H9 (cell line): ENCODE results near the gene UROS. TPM values are rescaled to one million over a fixed set of nuclear protein-coding genes. Genes with fewer than 3 reads are reported as not detected.
A peak's percentile ranks its signal among the peaks of the same experiment; 100 is the strongest.

Experiments
- DNase-seq: peaks from one replicate; pipeline ENCODE4 v3.0.0-alpha.2; 2017
- H2AFZ ChIP-seq: one replicate; pipeline ENCODE4 v1.6.1; 2013; ENCODE audit warnings: mild to moderate bottlenecking, low read length, control low read depth, moderate library complexity
- H2AK5ac ChIP-seq: 2 replicates; pipeline ENCODE4 v1.6.1; 2013; ENCODE audit warnings: low read length, control low read depth, mixed read lengths; ENCODE audit not compliant: insufficient read length
- H2BK120ac ChIP-seq: one replicate; pipeline ENCODE4 v1.6.1; 2013; ENCODE audit warnings: low read depth, mild to moderate bottlenecking, low read length, control low read depth, inconsistent platforms; ENCODE audit not compliant: poor library complexity, severe bottlenecking
- H2BK12ac ChIP-seq: 2 replicates; pipeline ENCODE4 v1.6.1; 2013; ENCODE audit warnings: low read length, control low read depth, mixed read lengths, low read depth; ENCODE audit not compliant: insufficient read length
- H2BK15ac ChIP-seq: 2 replicates; pipeline ENCODE4 v1.6.1; 2013; ENCODE audit warnings: low read depth, low read length, control low read depth
- H2BK20ac ChIP-seq: one replicate; pipeline ENCODE4 v1.6.1; 2013; ENCODE audit warnings: low read depth, mild to moderate bottlenecking, low read length, control low read depth, inconsistent platforms; ENCODE audit not compliant: poor library complexity, severe bottlenecking
- H2BK5ac ChIP-seq: 2 replicates; pipeline ENCODE4 v1.6.1; 2013; ENCODE audit warnings: low read length, control low read depth, mixed read lengths; ENCODE audit not compliant: insufficient read length
- H3K14ac ChIP-seq: 2 replicates; pipeline ENCODE4 v1.6.1; 2013; ENCODE audit warnings: low read length, control low read depth; ENCODE audit not compliant: insufficient read depth
- H3K18ac ChIP-seq: 2 replicates; pipeline ENCODE4 v1.6.1; 2013; ENCODE audit warnings: low read depth, mild to moderate bottlenecking, mixed read lengths, low read length, control low read depth; ENCODE audit not compliant: insufficient read length
- H3K23ac ChIP-seq: 2 replicates; pipeline ENCODE4 v1.6.1; 2013; ENCODE audit warnings: low read length, control low read depth, mixed read lengths, low read depth; ENCODE audit not compliant: insufficient read length
- H3K23me2 ChIP-seq: 2 replicates; pipeline ENCODE4 v1.6.1; 2013; ENCODE audit warnings: low read depth, mild to moderate bottlenecking, mixed read lengths, low read length, control low read depth; ENCODE audit not compliant: insufficient read length, poor library complexity, severe bottlenecking
- H3K27ac ChIP-seq: 2 replicates; pipeline ENCODE4 v1.5.1; 2013; ENCODE audit warnings: low read length, control low read depth, mixed read lengths, low read depth; ENCODE audit not compliant: insufficient read length
- H3K27me3 ChIP-seq: 2 replicates; pipeline ENCODE4 v1.6.1; 2013; ENCODE audit warnings: low read length, control low read depth, inconsistent platforms; ENCODE audit not compliant: insufficient read depth
- H3K4ac ChIP-seq: 2 replicates; pipeline ENCODE4 v1.6.1; 2013; ENCODE audit warnings: low read depth, mild to moderate bottlenecking, control low read depth, inconsistent platforms, low read length, moderate library complexity
- H3K4me1 ChIP-seq: 2 replicates; pipeline ENCODE4 v1.6.1; 2013; ENCODE audit warnings: low read length, control low read depth, inconsistent platforms; ENCODE audit not compliant: insufficient read depth
- H3K4me2 ChIP-seq: 2 replicates; pipeline ENCODE4 v1.6.1; 2013; ENCODE audit warnings: low read length, control low read depth, mixed read lengths; ENCODE audit not compliant: insufficient read length, insufficient read depth
- H3K56ac ChIP-seq: 2 replicates; pipeline ENCODE4 v1.6.1; 2013; ENCODE audit warnings: low read depth, mild to moderate bottlenecking, mixed read lengths, low read length, control low read depth; ENCODE audit not compliant: insufficient read length
- H3K79me1 ChIP-seq: 2 replicates; pipeline ENCODE4 v1.6.1; 2013; ENCODE audit warnings: low read depth, mild to moderate bottlenecking, moderate library complexity, low read length, control low read depth, inconsistent platforms; ENCODE audit not compliant: insufficient read depth, poor library complexity, severe bottlenecking
- H3K79me2 ChIP-seq: 2 replicates; pipeline ENCODE4 v1.6.1; 2013; ENCODE audit warnings: low read length, control low read depth, inconsistent platforms; ENCODE audit not compliant: insufficient read depth
- H3K9ac ChIP-seq: 2 replicates; pipeline ENCODE4 v1.6.1; 2013; ENCODE audit warnings: low read length, control low read depth, mixed read lengths; ENCODE audit not compliant: insufficient read length; ENCODE audit errors: extremely low read depth
- H3K9me3 ChIP-seq: one replicate; pipeline ENCODE4 v1.6.1; 2013; ENCODE audit warnings: low read depth, low read length, inconsistent platforms; ENCODE audit not compliant: control insufficient read depth
- H3T11ph ChIP-seq: one replicate; pipeline ENCODE4 v1.6.1; 2013; ENCODE audit warnings: mild to moderate bottlenecking, low read length, control low read depth, inconsistent platforms
- H4K20me1 ChIP-seq: one replicate; pipeline ENCODE4 v1.6.1; 2013; ENCODE audit not compliant: control insufficient read depth, insufficient read length, insufficient read depth
- H4K5ac ChIP-seq: 2 replicates; pipeline ENCODE4 v1.6.1; 2013; ENCODE audit warnings: low read depth, mild to moderate bottlenecking, mixed read lengths, low read length, control low read depth; ENCODE audit not compliant: insufficient read length
- H4K8ac ChIP-seq: replicated peaks from 2 replicates; pipeline ENCODE4 v1.6.1; 2013; ENCODE audit warnings: low read length, control low read depth, mixed read lengths, low read depth; ENCODE audit not compliant: insufficient read length
- H4K91ac ChIP-seq: 2 replicates; pipeline ENCODE4 v1.6.1; 2013; ENCODE audit warnings: low read depth, mild to moderate bottlenecking, moderate library complexity, mixed read lengths, low read length, control low read depth; ENCODE audit not compliant: insufficient read length
- H3K27ac Mint-ChIP-seq, 3 experiments: 2 replicates in 2 of 3; 3 replicates in 1 of 3; pipeline ENCODE4 v1.8.0; 2020 to 2021; ENCODE audit warnings: mixed read lengths in 3 of 3, mild to moderate bottlenecking in 1 of 3, moderate library complexity in 1 of 3
- H3K27me3 Mint-ChIP-seq: 2 replicates; pipeline ENCODE4 v1.8.0; 2021; ENCODE audit warnings: low read depth, mild to moderate bottlenecking, moderate library complexity, mixed read lengths
- H3K36me3 Mint-ChIP-seq, 3 experiments: 2 replicates in 2 of 3; 3 replicates in 1 of 3; pipeline ENCODE4 v1.8.0; 2020 to 2021; ENCODE audit warnings: low read depth in 3 of 3, mixed read lengths in 3 of 3; ENCODE audit not compliant: insufficient read depth in 1 of 3
- H3K4me1 Mint-ChIP-seq, 2 experiments: 2 replicates each; pipeline ENCODE4 v1.8.0; 2020; ENCODE audit warnings: mixed read lengths in 2 of 2
- H3K4me3 Mint-ChIP-seq, 2 experiments: 2 replicates in 1 of 2; 3 replicates in 1 of 2; pipeline ENCODE4 v1.8.0; 2020 to 2021; ENCODE audit warnings: mild to moderate bottlenecking in 2 of 2, mixed read lengths in 2 of 2, moderate library complexity in 1 of 2
- H3K9me3 Mint-ChIP-seq, 2 experiments: 2 replicates in 1 of 2; 3 replicates in 1 of 2; pipeline ENCODE4 v1.8.0; 2020; ENCODE audit warnings: mild to moderate bottlenecking in 2 of 2, mixed read lengths in 2 of 2, moderate library complexity in 1 of 2
- CTCF ChIP-seq: fragments of 200-600 bp; sonication (generic); conservative IDR thresholded peaks from 3 replicates; pipeline ENCODE4 v1.8.0; 2021; ENCODE audit warnings: antibody characterized with exemption, mild to moderate bottlenecking
- WGBS: extraction: QIAGEN DNeasy Blood & Tissue Kit; methylation state at CpG from one replicate; pipeline ENCODE4 v1.1.7; 2013; ENCODE audit warnings: missing lambda C conversion rate, low lambda C conversion rate, mixed read lengths; ENCODE audit not compliant: insufficient read length; ENCODE audit errors: extremely low coverage; 5-methylcytosine and 5-hydroxymethylcytosine counted together
- total RNA-seq: library from RNA; stranded (reverse); gene quantifications from 2 replicates; pipeline ENCODE4 v1.2.1, GENCODE V29; 2021

Gene UROS
- total RNA-seq, 1 experiment from 2014 or later, result 42.3 TPM

- no peak overlapping the region for H3K4me2 ChIP-seq
- no peaks in the 10 kb centered on the region for H3K79me2 ChIP-seq
- H2BK5ac ChIP-seq, result no peak overlapping the region
- H4K20me1 ChIP-seq, result peaks cover 2% of the 10 kb centered on the region
- H3K27ac ChIP-seq, result no peak overlapping the region
- H3K18ac ChIP-seq, result no peak overlapping the region
- no peaks in the 10 kb centered on the region for H3K79me1 ChIP-seq
- TF ChIP-seq CTCF, result no peak
- no CpG with 5 or more reads among the region's 11 CpGs for WGBS
- no peak overlapping the region for H4K8ac ChIP-seq
- H2BK15ac ChIP-seq, result no peak overlapping the region
- H4K5ac ChIP-seq, result no peak overlapping the region
- no peak overlapping the region for H3K23ac ChIP-seq
- H3K9me3 ChIP-seq, result no peaks in the 10 kb centered on the region
- no peak overlapping the region for H3K9ac ChIP-seq
- H2AFZ ChIP-seq, result no peak overlapping the region
- no peak overlapping the region for H3K56ac ChIP-seq
- H3K23me2 ChIP-seq, result no peaks in the 10 kb centered on the region
- H2BK120ac ChIP-seq, result no peak overlapping the region
- no peak overlapping the region for H2BK20ac ChIP-seq
- no peak overlapping the region for H3K4ac ChIP-seq
- H3K9me3 Mint-ChIP-seq, result no peaks in the 10 kb centered on the region
- H2AK5ac ChIP-seq, result no peak overlapping the region
- peaks cover 13 to 38% (median 30%) of the 10 kb centered on the region in 3 experiments for H3K36me3 Mint-ChIP-seq
- H3T11ph ChIP-seq, result no peak overlapping the region
- H3K27ac Mint-ChIP-seq, result peak overlapping the region in 1 of 3 experiments; percentile 45; a peak in 2 of 7 replicates
- H3K27me3 ChIP-seq, result no peaks in the 10 kb centered on the region
- H2BK12ac ChIP-seq, result no peak overlapping the region
- H3K4me1 ChIP-seq, result no peaks in the 10 kb centered on the region
- no peaks in the 10 kb centered on the region for H3K27me3 Mint-ChIP-seq
- H3K4me1 Mint-ChIP-seq, result no peaks in the 10 kb centered on the region
- no peak overlapping the region for H4K91ac ChIP-seq
- no peak for DNase-seq
- no peak overlapping the region for H3K4me3 Mint-ChIP-seq
- H3K14ac ChIP-seq, result no peak overlapping the region
Measured at GRCh38 chr10:125845617-125846016, 22.6 kb upstream of the UROS start.
